Mucosa of descending colon (tissue), 3 donors: ENCODE results near the gene WDFY4. TPM values are rescaled to one million over a fixed set of nuclear protein-coding genes. Genes with fewer than 3 reads are reported as not detected.

ENCODE experiments used
- ATAC-seq: fragments of 200-7000 bp; cut with Tn5 transposase; one replicate; pipeline ENCODE4 v1.9.1; 2020; ENCODE audit warnings: mild to moderate bottlenecking, moderate library complexity
- DNase-seq, 3 donors: peaks; one replicate each; pipeline ENCODE4 v3.0.0-alpha.2; 2020
- H3K36me3 ChIP-seq: fragments of 200-600 bp; one replicate; pipeline ENCODE4 v1.8.0; 2021; ENCODE audit warnings: low read depth, mild to moderate bottlenecking
- H3K4me1 ChIP-seq: fragments of 200-600 bp; one replicate; pipeline ENCODE4 v1.8.0; 2021; ENCODE audit warnings: low read depth, mild to moderate bottlenecking
- H3K4me3 ChIP-seq: fragments of 200-600 bp; one replicate; pipeline ENCODE4 v1.8.0; 2021; ENCODE audit warnings: mild to moderate bottlenecking
- H3K9me3 ChIP-seq: fragments of 200-600 bp; one replicate; pipeline ENCODE4 v1.8.0; 2021; ENCODE audit warnings: mild to moderate bottlenecking
- CTCF ChIP-seq: fragments of 200-600 bp; IDR thresholded peaks from one replicate; pipeline ENCODE4 v1.8.0; 2022; ENCODE audit warnings: antibody characterized with exemption, mild to moderate bottlenecking
- intact Hi-C, 2 donors: fragments of 100-400 bp; cut with DNase I in 1 of 2; cut with micrococcal nuclease in 1 of 2; formaldehyde crosslinking; loops; one replicate each; pipeline versions ENCODE4 v1.11.0 to v1.11.1; 2022; cut with DNase I, micrococcal nuclease
- total RNA-seq, 3 donors: library from RNA; stranded (reverse); fragmentation: NEBNext Ultra II Directional in 2 of 3; extraction: Animal tissue kit (Norgen Biotek cat#: 25700) in 2 of 3; gene quantifications; one replicate each; pipeline versions ENCODE4 v1.2.1 to v1.2.4, GENCODE V29; 2021 to 2023
- donor health status: DM: no; HTN: no; CAD: no; lungs with moderate emphysema.
- donor health status: DM: no; HTN: no; CAD: no.
- donor health status: DM: no; HTN: yes; CAD: no.

WDFY4 gene
- total RNA-seq, 3 donors from 2014 or later = 2.1 to 3.3 (median 2.2) TPM

DNA sequence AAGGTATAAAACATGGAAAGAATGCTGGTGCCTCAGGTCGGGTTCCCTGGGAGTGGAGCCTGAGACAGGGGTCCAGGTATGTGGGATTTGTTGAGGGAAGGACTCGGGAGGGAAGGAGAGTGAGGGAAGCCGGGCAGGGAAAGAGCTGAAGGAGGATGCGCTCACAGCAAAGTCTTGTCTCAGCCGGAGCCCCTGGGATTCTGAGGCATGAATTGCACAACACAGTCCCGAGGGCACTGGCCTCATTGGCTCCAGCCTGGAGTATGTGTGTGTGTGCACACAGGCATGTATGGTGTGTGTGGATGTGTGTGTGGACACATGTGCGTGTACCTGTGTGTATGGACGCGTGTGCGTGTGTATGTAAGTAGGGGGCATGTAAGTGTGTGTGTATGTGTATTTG, 87.4 kb downstream of the WDFY4 start:
- intact Hi-C loops = no loop called here

GRCh38 chr10:48773580-48773979, 88.9 kb downstream of the WDFY4 start:
- no peak for TF ChIP-seq CTCF
- intact Hi-C loops = no loop called here

More for the DNA sequence above, 87.4 kb downstream of the WDFY4 start:
- Histone ChIP-seq H3K4me3 (no peak overlapping the region), H3K4me1 (no peaks in the 10 kb centered on the region), H3K9me3 (no peaks in the 10 kb centered on the region), H3K36me3 (no peaks in the 10 kb centered on the region)
- TF ChIP-seq CTCF = no peak
- no peak for DNase-seq
- ATAC-seq = no peak

GRCh38 chr10:48774416-48775205, 89.9 kb downstream of the WDFY4 start:
- no peak for DNase-seq
- no peak overlapping the region for H3K4me3 ChIP-seq
- H3K36me3 ChIP-seq = no peaks in the 10 kb centered on the region
- H3K9me3 ChIP-seq = no peaks in the 10 kb centered on the region
- TF ChIP-seq CTCF = no peak
- intact Hi-C loops = no loop called here
- ATAC-seq = no peak
- no peaks in the 10 kb centered on the region for H3K4me1 ChIP-seq

More at GRCh38 chr10:48773580-48773979, 88.9 kb downstream of the WDFY4 start:
- Histone ChIP-seq H3K4me3 (no peak overlapping the region), H3K36me3 (no peaks in the 10 kb centered on the region), H3K9me3 (no peaks in the 10 kb centered on the region), H3K4me1 (no peaks in the 10 kb centered on the region)
- no peak for DNase-seq
- ATAC-seq = no peak

- no peaks in the 10 kb centered on the region for H3K36me3 ChIP-seq
- ATAC-seq (no peak), DNase-seq (no peak)
- intact Hi-C loops = no loop called here
- no peak overlapping the region for H3K4me3 ChIP-seq
- no peaks in the 10 kb centered on the region for H3K9me3 ChIP-seq
- TF ChIP-seq CTCF = no peak
- H3K4me1 ChIP-seq = no peaks in the 10 kb centered on the region
These were observed 90.5 kb downstream of the WDFY4 start for GRCh38 chr10:48775206-48775517.

DNA sequence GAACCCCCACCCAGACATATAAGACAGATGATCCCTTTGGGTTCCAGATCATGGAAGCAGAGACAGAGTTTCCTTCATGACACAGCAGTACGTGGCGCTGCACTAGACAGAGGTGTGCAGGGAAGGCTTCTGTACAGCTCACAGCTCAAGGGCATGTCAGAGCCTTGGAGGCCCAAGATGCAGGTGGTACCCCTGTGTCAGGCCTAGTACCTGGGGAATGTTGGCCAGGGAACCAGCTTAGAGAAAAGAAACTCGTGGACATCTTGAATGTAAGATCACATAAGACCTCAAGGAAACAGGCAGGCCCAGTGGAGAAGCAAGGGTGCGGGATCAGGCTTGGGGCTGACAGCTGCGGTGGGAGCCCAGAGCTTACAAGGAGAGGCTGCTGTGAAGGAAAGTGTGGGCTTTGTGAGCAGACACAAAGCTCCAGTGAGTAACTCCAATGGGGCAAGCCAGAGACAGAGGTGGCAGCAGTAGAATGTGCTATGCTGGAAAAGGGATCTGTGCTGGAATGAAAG, 91.4 kb downstream of the WDFY4 start:
- ATAC-seq (no peak), DNase-seq (no peak)
- intact Hi-C loops = no loop called here
- Histone ChIP-seq H3K9me3 (no peaks in the 10 kb centered on the region), H3K4me3 (no peak overlapping the region), H3K4me1 (no peaks in the 10 kb centered on the region), H3K36me3 (no peaks in the 10 kb centered on the region)
- no peak for TF ChIP-seq CTCF
